Measurements from ENCODE around the gene INS.
"Not testable (repeated sequence)": the region's sequence is repeated elsewhere in the genome, so short reads cannot be mapped to it uniquely, and the experiment has no call there.

The INS gene

DNA sequence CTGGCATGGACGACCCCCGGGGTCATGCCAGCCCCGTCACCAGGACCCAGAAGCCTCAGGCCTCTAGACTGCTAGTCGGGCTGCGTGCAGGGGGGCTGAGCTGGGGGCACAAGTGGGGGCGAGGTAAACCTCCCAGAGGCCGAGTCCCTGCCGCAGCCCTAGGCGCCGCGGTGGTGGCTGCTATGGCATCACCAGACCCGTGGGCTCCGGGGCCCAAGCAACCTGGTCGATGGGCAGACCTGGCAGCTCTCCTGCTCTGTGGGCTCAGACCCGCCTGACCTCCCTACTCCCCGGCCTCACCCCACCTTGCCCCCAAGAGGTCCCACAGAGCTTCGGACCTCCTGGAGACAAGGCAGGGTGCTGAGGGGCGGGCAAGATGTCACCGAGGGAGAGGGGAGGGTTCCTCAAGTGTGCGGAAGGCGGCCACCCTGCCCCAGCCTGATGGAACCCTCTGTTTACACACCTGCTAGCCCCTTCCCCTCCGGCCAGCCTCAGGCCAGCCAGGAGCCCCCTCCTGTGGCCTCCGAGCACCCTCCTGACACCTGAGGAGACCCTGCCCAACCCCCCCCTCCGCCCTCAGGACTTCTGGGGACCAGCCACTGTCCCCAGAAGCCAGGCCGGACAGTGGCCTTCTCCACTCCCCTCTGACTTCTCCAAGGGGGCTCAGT, 31.2 kb downstream of the INS start:
- no peak for DNase-seq

DNA sequence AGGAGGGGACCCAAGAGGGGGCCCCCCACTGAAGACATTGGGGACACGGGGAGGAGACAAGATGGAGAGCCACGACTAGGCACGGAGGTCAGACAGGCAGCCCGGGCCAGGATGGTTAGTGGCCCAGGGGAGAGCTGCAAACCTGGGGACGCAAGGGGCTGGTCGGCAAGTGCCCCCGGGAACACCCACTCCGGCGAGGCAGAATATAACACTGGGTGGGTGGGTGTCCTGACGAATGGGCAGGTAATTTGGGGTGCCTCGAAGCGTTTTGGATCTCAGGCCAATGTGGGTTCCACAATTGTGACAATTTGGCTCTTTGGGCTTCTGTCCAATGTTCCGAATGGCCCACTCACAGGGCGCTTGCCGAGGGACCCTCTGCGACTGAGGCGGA, 31.7 kb downstream of the INS start:
- DNase-seq, result no peak

GRCh38 chr11:2128511-2129307, 32.3 kb downstream of the INS start:
- no peak for DNase-seq

- no peak for DNase-seq
Observed at GRCh38 chr11:2128130-2128510, 32.9 kb downstream of the INS start.

DNA sequence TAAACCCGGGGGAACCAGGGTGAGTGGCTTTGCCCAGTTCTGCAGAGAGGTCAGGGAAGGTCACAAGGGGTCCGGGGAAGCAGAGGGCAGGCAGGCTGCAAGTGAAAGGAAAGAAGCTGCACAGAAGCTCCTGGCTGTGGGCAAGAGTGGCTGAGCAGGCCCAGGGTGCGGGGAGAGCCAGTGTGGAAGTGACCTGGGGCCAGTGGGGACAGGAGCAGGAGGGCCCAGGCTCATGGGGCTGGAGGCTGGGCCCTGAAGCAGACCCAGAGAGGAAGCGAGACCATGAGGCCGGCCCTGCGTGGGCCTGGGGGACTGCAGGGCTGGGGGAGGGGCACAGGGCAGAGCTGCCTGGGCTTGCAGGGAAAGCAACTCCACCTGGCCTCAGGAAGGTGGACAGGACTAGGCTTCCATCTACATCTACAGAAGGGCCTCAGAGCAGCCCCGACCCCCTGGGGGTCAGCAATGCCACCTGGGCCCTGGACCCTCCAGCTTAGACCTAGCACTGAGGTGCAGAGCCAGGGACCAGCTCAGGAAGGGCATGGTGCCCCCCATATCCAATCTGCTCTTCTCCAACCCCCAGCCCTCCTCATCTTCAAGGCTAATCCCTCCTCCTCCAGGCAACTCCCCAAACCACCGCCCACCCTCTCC, 33.4 kb downstream of the INS start:
- DNase-seq, result no peak

- no peak for DNase-seq
Observed at GRCh38 chr11:2126520-2127085, 34.4 kb downstream of the INS start.

DNA sequence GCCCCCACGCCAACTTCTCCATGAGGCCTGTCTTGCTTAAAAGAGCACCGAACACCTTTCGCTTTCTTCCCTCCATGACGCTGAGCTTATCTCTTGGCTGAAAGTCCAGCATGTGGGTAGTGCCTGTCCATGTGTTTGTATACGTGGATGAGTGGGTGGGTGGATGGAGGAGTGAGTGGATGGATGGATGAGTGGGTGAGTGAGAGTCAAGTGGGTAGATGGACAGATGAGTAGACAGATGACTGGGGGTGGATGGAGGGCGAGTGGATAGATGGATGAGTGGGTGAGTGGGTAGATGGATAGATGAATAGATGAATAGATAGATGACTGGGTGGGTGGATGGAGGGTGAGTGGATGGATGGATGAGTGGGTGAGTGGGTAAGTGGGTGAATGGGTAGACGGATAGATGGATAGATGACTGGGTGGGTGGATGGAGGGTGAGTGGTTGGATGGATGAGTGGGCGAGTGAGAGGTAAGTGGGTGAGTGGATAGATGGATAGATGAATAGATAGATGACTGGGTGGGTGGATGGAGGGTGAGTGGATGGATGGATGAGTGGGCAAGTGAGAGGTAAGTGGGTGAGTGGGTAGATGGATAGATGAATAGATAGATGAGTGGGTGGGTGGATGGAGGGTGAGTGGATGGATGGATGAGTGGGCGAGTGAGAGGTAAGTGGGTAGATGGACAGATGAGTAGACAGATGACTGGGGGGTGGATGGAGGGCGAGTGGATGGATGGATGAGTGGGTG, 36.1 kb downstream of the INS start:
- not testable (repeated sequence) for DNase-seq

GRCh38 chr11:2123628-2123960, 37.4 kb downstream of the INS start:
- no peak for DNase-seq

DNA sequence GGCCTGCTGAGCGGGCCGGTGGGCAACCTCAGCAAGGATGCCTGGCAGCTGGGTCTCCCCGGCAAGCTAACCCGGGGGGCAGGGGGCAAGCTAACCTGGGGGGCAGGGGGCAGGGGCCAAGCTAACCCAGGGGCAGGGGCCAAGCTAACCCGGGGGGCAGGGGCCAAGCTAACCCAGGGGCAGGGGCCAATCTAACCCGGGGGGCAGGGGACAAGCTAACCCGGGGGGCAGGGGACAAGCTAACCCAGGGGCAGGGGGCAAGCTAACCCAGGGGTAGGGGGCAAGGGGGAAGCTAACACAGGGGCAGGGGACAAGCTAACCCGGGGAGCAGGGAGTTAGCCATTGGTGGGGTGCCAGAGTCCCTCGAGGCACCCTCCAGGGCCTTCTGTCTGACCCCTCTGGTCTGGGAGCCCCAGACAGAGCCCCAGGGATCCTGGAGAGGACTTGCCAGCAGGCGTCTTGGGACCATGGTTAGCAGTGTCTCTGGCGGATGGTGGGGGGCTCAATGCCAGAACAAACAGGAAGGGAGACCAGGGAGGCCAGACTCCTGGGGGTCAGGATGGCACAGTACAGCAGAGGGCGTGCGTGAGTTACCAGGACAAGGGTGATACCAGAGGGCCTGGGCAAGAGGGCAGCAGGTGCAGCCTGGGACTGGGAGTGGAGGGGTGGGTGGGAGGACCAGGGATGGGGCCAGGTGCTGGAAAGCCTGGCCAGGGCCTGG, 37.9 kb downstream of the INS start:
- no peak for DNase-seq

DNA sequence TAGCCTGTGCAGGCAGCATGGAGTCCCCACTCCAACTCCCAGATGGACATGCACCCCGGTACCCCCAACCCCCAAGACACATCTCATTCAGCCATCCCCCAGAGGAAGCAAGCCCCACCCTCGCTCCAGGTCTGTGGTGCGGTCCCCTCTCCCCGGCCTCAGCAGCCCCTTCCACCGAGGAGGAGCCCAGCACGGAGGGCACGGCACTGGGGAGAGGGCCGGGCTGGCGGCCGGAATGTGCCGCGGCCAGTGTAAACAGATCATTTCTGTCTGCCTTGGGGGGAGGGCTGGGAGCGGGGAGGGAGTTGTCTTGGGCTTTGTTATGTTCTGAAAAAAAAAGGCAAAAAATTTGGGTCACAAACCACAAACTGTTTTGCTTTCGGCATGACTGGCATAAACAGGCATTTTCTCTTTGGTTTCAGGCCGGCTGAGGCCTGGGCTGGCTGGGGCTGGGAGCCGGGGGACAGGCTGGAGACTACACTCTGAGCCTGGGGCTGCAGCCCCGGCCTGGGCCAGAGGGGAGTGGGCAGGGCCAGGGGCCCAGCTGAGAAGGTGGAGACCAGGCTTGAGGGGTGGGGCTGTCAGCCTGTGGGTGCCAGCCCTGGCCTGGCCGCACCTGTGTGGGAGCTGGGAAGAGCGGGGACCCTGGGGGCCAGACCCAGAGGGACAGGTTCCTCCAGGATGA, 38.6 kb downstream of the INS start:
- no peak for DNase-seq

DNA sequence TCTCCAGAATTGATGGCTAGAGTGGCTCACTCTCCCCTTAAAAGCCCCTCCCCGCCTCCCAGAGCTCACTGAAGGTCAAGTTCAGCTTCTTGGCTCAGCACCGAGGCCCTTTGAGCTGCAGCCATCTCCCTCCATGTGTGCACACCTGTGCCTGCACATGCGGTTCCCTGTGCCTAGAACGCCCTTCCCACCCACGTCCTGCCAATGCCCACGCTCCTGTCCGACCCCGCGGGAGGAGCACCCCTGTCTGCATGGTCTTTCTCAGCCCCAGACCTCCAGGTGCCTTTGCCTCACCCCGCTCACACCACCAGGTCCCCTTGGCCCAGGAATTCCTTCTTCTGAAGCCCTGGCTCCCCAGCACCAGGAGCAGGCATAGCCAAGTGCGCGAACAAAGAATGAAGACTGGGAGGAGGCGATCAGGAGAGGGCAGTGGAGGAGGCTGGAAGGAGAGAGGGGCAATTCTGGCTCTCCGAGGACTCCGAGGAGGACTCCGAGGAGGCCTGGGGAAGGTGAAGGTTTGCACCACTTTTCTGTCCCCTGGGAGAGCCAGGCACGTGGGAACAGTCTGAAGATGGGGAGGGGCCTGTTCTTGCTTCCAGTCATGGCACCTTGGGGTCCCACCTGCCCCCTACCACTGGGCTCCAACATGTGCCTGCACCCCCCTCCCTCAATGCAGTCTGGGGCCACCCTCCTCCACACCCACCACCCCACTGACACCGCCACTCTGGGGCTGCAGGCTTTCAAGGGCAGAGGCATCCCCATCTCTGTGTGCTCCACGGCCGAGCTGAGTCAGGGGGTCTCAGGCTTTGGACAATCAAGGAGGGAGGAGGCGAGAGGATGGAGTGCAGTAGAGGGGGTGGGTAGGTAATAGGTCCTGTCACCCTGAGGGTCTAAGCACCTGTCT, 39.5 kb downstream of the INS start:
- DNase-seq, result no peak

DNA sequence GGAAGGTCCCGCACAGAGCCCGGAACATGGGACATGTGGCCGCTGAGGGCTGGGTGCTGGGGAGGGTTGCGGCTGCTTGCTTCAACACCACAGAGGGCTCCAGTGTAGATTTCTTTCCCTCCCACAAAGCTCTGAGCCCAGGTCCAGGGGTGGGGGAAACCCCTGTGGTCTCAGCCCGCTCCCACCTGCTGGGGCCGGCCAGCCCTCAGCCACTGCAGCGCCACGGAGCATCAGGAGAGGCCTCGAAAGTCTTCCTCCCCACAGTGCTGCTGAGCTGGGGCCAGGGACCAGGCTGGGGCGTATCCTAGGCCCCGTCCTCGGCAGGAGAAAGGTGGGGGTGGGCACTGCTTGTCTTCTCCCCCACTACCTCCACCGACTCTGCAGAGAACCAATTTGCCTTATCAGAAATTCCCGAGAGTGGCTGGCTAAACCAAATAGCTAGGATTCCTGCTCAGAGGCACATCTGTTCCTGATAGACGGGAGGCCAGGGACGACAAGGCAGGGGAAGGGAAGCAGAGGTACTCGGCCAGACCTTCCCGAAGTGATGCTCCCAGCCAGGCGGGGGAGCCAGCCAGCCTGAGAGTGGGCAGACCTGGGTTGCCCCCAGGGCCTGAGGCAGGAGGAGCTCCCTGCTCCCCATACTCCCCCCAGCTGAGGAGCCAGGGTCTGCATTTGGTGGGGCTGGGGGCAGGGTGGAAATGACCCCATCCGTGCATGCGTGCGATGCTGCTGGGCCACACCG, 40.5 kb downstream of the INS start:
- no peak for DNase-seq

- DNase-seq, result no peak
Observed at GRCh38 chr11:2118677-2119076, 42.3 kb downstream of the INS start.

DNA sequence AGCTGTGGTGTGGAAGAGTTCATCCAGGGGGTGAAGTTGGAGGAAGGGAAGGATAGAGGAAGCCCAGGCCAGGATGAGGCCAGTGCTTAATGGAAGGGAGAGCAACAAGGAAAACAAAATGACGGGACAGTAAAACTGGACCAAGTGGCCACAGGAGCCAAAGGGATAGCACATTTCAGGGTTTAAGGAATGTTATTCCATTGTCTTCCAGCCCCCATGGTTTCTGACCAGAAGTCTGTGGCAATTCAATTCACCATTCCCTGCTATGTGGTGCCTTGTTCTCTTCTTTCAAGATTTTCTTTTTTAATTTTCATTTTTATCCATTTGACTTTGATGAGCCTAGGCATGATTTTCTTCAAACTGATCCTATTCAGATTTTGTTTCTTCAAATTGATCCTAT, 44.3 kb downstream of the INS start:
- DNase-seq, result no peak

- DNase-seq, result no peak
Observed at GRCh38 chr11:2115308-2115707, 45.7 kb downstream of the INS start.

GRCh38 chr11:2114430-2115241, 46.4 kb downstream of the INS start:
- no peak for DNase-seq

- no peak for DNase-seq
Observed at GRCh38 chr11:2113776-2114175, 47.2 kb downstream of the INS start.

- DNase-seq, result no peak
Observed at GRCh38 chr11:2110521-2110920, 50.5 kb downstream of the INS start.
